ENCODE measurements around the gene MSMP.
A peak's percentile ranks its signal among the peaks of the same experiment; 100 is the strongest.

MSMP gene

GRCh38 chr9:35754264-35754663 lies at the start of gene MSMP:
MSMP (minus strand) TSS chr9:35754276; CDS start chr9:35754129, 147 bp downstream.
- no peak for DNase-seq (ENCODE audit: low spot score)

GRCh38 chr9:35801328-35802128 lies 47.5 kb upstream of the MSMP start:
- no peak for DNase-seq (ENCODE audit: low spot score)

GRCh38 chr9:35800530-35800929 lies 46.5 kb upstream of the MSMP start:
- DNase-seq (ENCODE audit: low spot score) = no peak

- no peak for DNase-seq (ENCODE audit: low spot score)
These were observed 44.7 kb upstream of the MSMP start for GRCh38 chr9:35798658-35799374.

GRCh38 chr9:35797311-35798109 lies 43.4 kb upstream of the MSMP start:
- DNase-seq (ENCODE audit: low spot score) = no peak

- DNase-seq (ENCODE audit: low spot score) = no peak
These were observed 41.6 kb upstream of the MSMP start for GRCh38 chr9:35795695-35796094.

- no peak for DNase-seq (ENCODE audit: low spot score)
These were observed 39.4 kb upstream of the MSMP start for GRCh38 chr9:35793461-35793860.

GRCh38 chr9:35792826-35793225 lies 38.8 kb upstream of the MSMP start:
- DNase-seq (ENCODE audit: low spot score) = no peak

GRCh38 chr9:35792024-35792813 lies 38.1 kb upstream of the MSMP start:
- DNase-seq (ENCODE audit: low spot score) = no peak

GRCh38 chr9:35791297-35791921 lies 37.3 kb upstream of the MSMP start, which contains the start of gene NPR2:
NPR2 (plus strand) TSS chr9:35791591; CDS start chr9:35792409, 818 bp downstream.
- DNase-seq (ENCODE audit: low spot score) = peak; percentile 65

- peak; percentile 79 for DNase-seq (ENCODE audit: low spot score)
These were observed 36.6 kb upstream of the MSMP start for GRCh38 chr9:35790385-35791296.

GRCh38 chr9:35790025-35790384 lies 35.9 kb upstream of the MSMP start:
- DNase-seq (ENCODE audit: low spot score) = no peak

- DNase-seq (ENCODE audit: low spot score) = no peak
These were observed 35.5 kb upstream of the MSMP start for GRCh38 chr9:35789541-35789940.

- no peak for DNase-seq (ENCODE audit: low spot score)
These were observed 29.3 kb upstream of the MSMP start for GRCh38 chr9:35783418-35783817.

- no peak for DNase-seq (ENCODE audit: low spot score)
These were observed 27.0 kb upstream of the MSMP start for GRCh38 chr9:35781066-35781465.

GRCh38 chr9:35778496-35778895 lies 24.4 kb upstream of the MSMP start:
- no peak for DNase-seq (ENCODE audit: low spot score)

- no peak for DNase-seq (ENCODE audit: low spot score)
These were observed 21.9 kb upstream of the MSMP start for GRCh38 chr9:35776018-35776417.

GRCh38 chr9:35774907-35775635 lies 21.0 kb upstream of the MSMP start:
- DNase-seq (ENCODE audit: low spot score) = no peak

GRCh38 chr9:35771943-35772342 lies 17.9 kb upstream of the MSMP start:
- no peak for DNase-seq (ENCODE audit: low spot score)

GRCh38 chr9:35771534-35771933 lies 17.5 kb upstream of the MSMP start:
- no peak for DNase-seq (ENCODE audit: low spot score)
